Activated CD4-positive, CD25-positive, alpha-beta regulatory T cell treated with anti-CD3 and anti-CD28 coated beads, Interleukin-2, amount 50 U/mL, for 24 hours (primary cell): ENCODE measurements around the gene SRGAP2C.

Experiments used
- ATAC-seq, 2 donors: fragments of 150-1000 bp; cut with Tn5 transposase; one replicate each; pipeline ENCODE4 v1.10.0; 2021; ENCODE audit warnings: mild to moderate bottlenecking in 1 of 2, moderate library complexity in 1 of 2

SRGAP2C gene

DNA sequence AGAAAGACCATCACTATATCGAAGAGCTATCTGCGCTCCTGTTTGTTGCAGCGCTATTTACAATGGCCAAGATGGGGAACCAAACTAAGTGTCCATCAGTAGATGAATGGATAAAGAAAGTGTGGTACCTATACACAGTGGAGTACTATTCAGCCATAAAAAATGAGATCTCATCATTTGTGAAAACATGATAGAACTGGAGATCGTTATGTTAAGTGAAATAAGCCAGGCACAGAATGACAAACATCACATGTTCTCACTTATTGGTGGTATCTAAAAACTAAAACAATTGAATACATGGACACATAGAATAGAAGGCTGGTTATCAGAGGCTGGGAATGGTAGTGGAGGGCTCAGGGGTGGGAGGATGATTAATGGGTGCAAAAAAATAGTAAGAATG, 256.2 kb downstream of the SRGAP2C start:
- ATAC-seq, result no peak
